GM21529 (cell line): ENCODE results near the gene UBR4.

Experiments
- ATAC-seq: cut with Tn5 transposase; IDR thresholded peaks from one replicate; pipeline ENCODE4 v1.9.1; 2021; ENCODE audit not compliant: unreplicated experiment

Gene UBR4

DNA sequence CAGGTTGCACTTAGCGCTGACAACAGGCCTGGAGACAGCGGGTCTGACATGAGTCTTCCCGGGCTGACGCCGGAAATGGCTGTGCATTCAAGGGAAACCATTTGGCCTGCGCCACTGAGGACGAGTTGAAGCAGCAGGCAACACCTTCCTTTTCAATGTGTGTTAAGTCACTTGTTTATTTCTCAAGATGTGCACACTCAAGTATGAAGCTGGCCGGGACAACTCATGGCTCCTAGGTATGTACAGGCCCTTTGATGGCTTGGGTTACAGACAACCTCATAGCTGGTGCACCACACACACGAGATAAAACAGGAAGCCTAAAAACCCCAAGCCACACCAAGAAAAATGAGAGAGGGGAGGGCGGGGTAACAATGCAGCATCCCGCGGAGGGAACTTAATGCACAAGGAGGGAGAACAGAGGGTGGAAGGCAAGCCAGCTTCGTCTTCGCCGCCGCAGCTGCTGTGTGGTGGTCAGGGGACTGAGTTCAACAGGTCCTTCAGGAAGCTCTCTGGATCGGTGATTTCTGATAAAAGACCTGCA lies 135.6 kb downstream of the UBR4 start:
- no peak for ATAC-seq

DNA sequence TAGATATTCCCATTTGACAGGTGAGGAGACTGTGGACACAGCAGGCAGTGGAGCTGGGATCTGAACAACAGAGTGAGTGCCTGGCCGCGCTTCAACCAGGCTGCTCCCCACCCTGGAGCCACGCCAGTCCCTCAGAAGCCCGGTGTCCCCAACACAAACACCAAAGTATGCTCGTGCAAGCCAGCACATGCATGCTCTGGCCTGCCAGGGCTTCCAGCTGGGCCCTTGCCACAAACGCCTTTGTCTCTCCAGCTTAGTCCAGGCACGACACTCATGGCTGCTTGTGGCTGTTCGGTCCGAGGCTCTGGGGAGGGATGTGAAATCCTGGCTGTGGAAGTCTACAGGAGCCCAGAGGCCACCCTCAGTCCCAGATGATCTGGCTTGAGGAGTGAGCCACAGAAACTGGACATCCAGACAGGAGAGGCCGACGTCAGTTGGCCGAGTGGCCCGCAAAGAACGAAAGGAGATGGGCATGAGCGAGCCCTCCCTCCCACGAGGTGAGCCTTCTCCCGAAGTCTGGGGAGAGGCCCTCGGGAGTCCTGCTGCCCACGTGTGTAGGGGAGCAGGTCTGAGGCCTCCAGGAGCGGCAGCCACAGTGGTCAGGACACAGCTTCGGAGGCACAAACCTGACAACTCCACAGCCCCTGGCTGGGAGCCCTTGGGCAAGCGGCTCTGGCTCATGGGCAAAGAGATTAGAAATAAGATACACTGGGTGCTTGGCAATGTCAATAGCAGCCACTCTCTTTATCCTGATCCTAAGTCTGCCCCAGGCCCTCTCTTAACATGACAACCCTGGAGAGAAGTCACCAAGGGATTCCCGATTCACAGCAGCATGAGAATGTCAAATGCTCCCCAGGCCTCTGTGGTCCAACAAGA lies 136.5 kb downstream of the UBR4 start:
- ATAC-seq, result no peak

DNA sequence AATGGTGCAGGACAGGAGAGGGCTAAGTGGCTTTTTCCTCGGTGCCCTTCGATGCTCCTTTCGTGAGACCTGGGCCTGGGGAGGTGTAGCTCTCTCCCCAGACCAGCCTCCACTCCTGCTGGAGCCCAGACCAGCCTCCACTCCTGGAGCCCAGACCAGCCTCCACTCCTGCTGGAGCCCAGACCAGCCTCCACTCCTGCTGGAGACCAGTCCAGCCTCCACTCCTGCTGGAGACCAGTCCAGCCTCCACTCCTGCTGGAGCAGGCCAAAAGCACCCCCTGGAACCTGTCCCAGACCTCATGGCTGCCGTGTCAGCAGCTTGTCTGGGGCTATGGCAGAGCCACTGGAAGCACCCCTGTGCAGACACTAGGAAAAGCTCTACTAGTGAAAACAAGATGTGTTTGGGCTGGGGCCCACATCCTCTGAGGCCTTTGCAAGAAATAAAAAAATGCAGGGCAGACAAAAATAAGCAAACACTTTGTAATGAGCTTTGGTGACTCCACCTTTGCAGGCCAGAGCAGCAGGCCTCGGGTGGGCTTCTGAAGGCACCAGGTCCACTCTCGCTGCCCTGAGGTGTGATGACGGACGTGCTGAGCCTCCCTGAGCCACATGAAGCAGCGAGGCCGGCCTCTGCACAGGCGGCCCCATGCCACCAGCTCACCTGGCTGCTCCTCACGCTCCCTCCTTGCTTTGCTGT lies 137.6 kb downstream of the UBR4 start:
- ATAC-seq, result no peak

DNA sequence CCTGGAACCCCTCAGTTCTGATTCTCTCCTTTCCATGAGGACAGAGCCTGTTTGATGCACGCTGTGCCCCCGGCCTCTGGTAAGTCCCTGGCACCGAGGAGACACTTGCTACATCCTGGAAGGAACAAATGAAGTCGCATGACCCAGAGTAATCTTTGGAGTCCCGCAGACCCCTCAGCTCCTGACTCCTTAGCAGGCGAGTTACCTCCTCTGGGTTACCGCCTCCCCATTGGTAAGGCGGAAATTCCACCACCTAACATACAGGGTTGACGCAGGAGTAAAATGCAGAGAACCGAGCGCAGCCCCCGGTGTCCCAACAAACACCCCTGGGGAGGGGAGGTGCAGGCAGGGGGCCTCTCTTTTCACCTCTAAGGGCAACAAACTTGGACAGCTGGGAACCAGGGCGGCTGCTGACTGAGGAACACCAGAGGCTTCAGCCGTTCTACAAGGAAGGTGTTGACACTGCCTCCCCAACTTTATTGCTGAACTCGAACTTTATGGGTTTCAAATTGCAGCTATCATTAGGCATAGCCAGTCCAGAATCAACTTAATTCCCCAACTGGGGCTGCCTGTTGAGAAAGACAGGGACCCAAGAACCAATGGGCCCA lies 138.3 kb downstream of the UBR4 start:
- ATAC-seq, result no peak

DNA sequence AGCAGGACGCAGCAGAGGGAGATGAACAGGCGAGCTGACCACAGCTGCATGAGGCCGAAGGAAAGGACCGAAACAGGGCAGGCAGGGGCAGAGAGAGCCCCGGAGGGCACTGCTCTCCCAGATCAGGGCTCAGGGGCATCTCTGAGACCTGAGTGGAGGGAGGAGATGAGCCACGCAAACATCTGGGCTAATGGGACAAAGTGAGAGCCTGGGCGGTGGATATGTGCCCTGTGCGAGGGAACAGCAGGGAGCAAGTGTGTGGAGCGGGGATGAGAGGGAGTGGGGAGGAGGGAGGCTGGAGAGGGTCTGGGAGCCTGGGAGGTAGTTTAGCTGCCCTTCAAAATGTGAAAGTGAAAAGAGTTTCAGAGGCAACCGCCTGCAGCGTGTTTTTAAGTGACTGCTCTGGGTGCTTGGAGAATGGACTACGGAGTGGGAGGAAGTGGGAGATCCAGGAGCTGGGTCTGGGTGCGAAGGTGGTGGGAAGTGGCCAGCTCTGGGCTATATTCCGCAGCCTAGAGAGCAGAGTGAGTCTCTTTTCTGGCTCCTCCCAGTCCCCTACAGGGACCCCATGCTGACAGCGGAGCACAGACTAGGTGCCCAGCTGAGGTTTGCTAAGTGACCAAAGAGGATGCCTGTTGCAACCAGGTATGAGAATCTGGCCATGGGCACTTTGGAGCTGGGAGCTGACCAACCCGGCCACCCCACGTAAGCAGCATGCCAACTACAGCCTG lies 139.0 kb downstream of the UBR4 start:
- ATAC-seq, result no peak

DNA sequence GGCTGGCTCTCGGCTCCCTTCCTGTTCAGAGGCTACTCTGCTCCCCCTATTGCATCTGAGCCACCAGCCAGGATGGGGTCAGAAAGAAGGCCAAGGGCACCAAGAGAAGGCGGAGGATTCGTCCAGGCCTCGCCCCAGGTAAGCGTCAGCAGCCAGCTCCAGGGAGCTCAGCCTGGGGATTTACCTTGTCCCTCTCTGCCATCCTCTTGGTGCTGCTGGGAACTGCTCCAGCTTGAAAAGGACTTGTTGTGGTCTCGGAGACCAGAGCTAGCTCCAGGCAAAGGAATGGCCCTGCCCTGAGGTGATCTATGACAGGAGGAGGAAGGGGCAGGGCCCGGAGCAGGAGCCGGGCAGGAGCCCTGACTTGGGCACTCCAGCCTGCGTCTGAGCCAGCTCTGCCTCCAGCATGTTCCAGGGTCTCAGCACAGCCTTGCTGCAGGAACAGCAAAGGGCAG lies 139.8 kb downstream of the UBR4 start:
- no peak for ATAC-seq

DNA sequence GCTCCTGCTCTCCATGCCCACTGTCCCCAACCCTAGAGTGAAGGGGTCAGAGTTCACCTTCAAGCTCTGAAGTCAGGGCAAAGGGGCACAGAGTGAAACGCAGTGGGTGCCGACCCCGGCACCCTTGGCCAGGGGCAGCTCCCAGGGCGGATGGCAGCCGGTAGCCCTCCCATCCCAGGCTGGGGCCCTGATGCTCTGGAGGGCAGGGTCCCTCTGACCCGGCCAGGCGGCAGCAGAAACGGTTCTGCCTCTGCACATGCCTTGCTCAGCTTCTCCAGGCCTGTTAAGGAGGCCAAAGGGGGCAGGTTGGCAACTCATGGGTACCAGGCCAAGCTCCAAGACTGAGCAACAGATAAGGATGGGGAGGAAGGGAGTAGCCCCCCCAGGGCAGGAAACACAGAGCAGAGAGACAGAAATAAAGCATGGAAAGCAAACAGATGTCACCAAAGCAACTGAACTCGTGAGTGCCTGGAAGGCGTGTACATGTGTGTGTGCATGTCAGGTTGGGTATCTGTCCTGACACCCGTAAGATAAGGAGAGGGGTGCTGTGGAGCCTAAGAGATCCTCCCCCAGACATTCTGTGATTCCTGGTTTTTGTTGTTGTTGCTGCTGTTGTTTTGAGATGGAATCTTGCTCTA lies 141.3 kb downstream of the UBR4 start:
- ATAC-seq, result no peak

DNA sequence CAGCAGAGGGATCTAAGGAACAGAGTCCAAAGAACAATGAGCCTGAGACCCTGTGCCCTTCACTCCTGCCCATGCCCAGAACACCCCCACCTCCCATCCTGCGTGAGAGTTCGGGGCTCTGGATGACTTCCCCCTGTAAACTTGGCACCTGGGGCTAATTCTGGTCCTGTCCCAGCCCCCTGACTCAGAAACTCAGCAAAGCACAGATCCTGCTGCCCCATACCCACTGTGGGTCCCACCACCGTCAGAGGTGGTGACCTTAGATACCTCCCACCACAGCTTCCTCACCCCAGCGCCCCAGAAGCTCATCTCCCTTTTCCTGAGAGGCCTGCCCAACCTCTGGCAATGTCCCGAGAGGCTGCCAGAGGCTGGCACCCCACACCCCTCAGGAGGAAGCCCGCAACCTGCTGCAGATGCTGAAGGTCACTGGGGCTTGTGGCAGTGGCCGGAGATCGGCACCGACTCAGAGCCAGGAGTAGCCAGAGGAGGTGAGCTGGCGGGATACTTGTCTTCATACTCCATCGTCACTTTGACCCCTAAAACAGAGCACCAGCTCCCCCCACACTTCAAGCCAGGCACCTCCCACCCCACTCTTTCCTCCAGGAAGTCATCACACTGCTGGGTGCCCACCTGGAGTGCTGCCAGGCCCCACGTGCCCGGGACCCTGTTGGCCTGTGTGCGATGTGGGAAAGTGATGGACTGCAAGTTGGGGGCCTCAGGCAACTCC lies 142.0 kb downstream of the UBR4 start:
- no peak for ATAC-seq

DNA sequence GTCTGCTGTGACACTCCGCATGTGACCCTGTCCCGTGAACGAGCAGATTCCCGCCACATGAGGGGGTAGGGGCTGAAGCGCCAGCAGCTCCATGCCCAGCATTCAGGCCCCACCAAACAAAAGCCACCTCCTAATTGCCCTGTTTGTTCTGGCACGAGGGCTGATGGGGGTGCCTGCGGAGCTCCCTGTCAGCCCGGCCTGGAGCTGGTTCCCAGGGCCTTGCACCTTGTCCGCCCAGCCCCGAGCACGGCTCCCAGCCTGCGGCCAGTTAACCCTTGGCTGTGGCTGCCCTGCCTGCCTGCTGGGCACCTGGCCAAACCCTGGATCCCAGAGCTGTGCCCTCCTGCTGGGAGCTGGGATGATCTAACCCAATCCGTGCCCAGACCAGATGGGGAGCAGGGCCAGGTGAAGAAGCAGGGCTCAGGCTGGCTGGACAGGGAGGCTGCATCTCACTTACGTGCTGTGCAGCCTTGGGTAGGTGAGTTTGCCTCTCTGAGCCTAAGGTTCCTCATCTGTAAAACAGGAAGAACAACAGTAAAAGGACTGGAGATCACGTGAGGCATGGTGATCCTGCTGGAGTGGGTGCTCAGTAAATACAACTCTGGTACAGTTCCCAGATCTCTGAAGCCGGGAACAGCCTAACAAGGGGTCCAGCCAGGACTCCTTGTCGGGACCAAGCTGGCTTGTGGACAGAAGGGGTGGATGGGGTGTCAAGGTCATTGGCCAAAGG lies 142.7 kb downstream of the UBR4 start:
- ATAC-seq, result no peak

DNA sequence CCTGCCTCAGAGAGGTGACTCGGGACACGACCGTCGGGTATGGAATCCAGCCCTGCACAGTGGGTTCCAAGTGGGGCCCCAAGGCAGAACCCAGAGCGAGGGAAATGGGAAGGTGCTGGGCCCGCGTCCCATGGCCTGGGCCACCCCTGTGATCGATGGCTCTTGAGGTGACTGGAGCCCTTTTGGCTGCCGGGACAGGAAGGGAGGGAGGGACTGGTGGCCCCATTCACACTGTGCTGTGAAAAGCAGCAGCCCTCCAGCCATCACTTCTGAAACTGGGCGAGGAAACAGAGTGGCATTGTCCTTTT lies 143.2 kb downstream of the UBR4 start:
- no peak for ATAC-seq

DNA sequence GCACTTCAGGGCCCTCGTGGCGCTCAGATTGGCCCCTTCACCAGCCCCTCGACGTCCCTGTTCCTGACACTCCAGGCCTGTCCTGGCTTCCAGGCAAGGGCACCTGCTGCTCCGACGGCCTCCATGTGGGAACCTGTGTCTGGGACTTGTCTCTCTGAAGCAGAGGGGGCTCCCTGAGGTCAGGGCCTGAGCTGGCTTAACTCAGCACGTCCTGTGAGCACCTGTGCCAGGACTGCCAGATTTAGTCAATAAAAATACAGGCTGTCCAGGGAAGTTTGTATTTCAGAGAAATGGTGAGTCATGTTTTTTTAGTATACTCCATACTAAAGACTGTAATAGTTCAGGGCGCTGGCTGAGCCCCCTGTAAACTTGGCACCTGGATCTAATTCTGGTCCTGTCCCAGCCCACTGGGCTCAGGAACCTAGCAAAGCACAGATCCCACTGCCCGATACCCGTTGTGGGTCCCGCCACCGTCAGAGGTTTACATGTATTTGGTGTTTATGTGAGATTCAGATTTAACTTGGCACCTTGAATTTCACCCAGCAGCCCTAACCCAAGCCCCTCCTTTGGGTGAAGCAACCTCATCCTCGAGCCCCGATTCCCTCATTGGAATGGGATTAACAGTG lies 143.7 kb downstream of the UBR4 start:
- ATAC-seq, result no peak

DNA sequence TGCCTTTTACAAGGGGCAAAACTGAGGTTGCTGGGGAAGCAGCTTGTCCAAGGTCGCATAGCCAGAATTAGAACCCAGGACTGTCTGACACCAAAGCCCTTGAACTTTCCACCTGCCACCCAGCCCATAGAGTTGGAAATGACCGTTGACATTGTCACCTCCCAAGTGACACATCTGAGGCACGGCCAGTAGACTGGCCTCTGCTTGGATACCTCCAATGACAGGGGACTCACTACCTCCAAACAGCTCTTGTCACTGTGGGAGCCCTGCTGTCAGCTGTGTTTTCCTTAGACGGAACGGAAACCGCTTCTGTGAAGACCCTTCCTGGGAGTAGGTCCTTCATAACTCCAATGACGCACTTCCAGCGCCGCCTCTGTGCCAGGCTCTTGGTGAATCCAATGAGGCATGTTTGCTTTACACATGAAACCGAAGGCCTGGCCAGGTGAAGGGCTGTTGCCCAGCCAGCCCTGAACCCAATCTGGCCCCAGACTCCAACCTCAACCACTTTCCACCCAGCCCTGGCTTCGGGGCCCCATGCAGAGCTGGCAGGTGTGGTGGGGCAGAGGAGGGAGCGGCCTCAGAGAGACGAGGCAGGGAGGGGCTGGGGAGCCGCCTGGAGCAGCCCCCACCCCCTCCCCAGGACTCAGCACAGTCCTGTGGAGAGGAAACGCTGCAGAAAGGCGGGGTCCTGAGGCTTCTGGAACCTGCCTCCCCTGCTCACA lies 144.4 kb downstream of the UBR4 start:
- ATAC-seq, result no peak

DNA sequence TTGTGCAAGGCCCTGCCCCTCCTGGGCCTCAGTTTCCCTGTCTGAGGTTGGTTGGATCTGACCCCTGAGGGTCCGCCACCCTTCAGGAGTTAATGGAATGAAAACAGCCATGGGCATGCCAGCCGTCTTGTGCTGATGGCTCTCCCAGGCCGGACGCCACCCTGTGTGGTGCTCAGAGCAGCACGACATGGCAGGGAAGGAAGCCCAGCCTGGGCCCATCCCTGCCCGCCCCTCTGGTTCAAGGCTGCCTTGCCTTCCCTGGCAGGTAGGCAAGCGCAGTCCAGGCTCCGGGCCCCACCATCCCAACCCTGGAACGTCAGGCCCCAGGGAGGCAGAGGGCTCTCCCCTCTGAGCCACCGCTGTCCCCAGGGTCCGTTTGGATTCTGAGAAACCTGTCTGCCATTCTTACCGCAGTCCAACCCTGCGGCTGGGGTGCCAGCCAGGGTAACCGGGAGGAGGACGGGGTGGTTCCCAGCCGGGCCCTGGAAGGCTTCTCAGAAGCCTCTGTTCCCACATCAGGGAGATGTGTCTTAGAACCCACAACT lies 145.1 kb downstream of the UBR4 start:
- ATAC-seq, result no peak

DNA sequence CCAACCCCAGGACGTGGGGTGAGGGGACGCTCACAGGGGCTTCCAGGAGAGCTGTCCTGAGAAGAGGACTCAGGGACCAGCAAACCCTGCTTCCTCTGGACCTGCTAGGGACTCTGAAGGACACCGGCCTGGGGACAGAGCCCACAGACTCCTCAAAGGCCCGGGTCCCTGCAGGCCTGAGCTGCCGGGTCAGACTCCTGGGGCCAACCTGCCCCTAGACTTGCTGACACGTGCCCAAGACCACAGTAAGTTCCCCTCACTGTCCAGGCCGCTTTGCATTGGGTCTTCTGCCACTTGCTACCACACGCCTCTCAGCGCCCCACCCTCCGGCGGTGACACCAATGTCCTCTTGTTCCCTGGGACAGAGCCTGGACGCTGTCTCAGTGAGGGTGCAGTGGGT lies 146.9 kb downstream of the UBR4 start:
- no peak for ATAC-seq

DNA sequence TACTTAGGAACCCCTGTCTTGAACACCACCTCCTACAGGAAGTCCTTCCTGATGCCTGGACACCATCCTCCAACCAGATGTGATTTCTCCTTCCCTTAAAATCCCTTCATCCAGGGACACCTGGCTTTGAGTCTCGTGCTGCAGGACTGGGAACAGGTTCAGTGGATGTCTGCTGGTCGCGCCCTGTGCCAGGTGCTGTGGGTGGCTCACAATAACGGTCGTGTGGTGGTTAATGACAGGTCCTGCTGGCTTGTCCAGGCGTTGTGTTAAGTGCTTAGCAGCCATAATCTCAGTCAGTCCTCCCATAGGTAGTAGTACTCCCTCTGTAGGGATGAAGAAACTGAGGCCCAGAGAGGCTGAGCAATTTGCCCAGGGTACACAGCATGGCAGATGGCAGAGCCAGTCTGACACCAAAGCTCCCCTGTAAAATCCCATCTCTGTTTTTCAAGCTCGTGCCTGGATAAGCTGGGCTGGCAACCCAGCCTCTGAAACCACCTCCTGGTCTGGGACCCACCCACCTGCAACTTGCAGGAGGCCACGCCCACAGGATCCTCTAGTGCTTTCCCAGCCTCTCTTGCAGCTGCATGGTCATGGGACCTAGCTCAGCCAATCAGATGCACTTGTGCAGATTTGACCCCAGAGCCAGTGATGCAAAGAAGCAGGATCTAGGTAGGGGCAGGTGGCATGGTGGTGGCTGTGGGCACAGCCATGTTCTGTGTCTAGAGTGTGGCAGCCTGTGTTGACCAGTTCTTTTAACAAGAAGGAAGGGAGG lies 147.6 kb downstream of the UBR4 start:
- ATAC-seq, result no peak

DNA sequence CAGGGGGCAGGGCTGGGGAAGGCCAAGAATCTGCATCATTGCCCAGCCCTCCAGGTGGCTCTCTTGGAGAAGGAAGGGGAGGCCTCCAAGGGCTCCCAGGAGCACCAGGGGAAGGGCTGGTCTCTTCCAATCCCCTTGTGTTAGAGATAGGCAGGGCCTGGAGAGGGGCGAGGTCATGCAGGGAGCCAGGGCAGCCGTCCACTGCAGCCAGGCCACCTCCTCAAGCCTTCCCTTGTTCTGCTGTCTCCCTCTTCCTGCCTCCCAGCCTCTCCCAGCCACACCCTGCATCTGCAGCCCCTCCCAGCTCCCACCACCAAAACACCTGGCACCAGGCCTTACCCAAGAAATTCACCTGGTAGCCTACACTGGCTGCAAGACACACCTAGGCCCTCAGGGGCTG lies 148.3 kb downstream of the UBR4 start:
- no peak for ATAC-seq

DNA sequence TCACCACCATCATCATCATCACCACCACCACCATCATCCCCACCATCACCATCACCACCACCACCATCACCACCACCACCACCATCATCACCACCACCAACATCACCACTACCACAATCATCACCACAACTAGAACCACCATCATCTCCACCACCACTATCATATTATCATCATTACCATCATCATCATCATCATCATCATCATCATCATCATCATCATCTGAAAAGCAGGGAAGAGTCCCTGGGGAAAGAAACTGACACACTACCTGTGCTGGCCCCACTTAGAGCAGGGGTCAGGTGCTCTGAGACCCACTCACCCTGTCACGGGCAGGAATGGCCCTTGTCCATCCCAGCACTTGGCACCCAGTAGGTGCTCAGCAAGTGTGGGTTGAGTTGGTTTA lies 148.7 kb downstream of the UBR4 start:
- ATAC-seq, result no peak
